Left forelimb (tissue), 1 donor: ENCODE measurements around the gene MTMR4.
"Not testable (repeated sequence)": the region's sequence is repeated elsewhere in the genome, so short reads cannot be mapped to it uniquely, and the experiment has no call there.

Experiments
- DNase-seq: peaks from one replicate; pipeline ENCODE4 v3.0.0-alpha.2; 2018; ENCODE audit warnings: low spot score

Gene MTMR4

GRCh38 chr17:58492238-58493121, 22.0 kb downstream of the MTMR4 start:
- DNase-seq: no peak

DNA sequence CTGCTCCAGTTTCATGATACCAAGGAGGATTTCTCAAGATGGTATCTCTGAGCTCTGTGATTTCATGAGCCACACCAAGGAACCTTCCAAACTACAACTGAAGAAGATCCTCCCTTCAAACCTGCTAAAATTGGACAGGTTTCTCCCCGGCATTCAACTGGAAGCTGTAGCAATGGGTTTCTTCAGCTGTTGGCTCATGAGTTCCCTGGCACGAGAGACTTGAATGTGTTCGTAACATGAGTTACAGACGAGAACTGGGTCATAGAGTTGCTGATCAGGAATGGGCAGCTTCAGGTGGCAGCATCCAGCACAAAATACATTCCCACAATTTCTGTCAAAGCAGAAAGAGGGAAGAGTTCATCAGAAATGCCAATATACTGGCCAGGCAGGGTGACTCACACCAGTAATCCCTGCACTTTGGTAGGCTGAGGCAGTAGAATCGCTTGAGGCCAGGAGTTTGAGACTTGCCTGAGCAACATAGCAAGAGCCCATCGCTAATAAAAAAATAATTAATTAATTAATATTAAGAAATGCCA, 22.9 kb downstream of the MTMR4 start:
- no peak for DNase-seq

DNA sequence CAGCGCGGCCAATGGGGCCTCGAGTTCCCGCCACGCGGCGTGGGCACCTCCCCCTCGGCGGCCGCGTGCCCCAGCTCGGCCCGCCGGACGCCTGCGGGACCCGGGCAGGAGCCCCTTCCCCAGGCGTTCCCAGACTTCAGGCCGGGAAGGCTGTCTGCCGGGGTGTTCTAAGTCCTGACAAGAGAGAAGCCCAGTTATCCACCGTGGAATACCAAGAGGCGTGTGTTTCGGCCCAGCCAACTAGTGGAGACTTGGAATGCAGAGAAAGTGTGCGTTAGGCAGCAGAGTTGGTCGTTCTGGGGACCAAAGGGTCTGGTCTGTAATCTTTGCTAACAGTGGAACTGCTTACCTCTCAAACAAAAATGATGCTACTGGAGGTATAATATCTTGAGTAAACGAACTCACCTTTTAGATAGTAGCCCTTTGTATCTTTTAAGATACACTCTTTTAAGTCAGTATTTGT, 26.0 kb downstream of the MTMR4 start:
- no peak for DNase-seq

DNA sequence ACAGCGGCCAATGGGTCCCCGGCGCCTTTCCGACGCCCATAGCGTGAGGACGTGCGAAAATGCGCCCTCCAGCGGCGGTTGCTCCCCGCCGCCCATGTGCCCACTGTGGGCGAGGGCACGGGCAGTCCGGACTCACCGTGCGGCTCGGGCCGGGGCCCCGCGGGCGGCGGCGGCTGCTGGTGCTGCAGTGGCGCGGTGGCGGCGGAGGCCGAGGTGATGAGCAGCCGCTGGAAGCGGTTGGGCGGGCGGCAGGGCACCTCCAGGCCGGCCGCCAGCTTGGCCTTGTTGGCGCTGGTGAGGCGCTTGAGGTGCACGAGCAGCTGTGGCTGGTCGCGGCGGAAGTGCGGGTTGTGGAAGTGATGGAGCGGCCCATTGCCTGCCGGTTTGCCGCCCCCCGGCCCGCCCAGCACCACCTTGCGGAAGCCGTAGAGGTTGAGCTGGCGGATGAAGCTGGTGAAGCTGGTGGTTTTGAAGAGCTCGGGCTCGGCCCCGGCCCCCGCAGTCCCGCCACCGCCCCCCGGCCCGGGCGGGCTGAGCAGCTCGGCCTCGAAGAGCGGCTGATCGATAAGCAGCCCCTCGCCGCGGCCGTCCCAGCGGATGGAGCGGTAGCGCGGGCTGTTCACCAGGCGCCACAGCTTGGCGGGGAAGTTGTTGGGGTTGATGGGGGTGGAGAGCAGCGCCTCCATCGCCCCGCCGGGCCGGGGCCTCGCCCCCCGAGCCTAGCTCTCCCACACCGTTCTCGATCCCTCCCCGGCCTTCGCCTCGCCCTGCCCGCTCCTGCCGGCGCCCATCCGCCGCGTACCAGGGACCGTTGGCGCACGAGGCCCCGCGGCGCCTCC, 26.6 kb downstream of the MTMR4 start, which contains the start of gene HSF5:
Gene HSF5, minus strand, starts transcription at position 820 of the 839 bp plus-strand sequence. Its CDS starts 134 bp downstream, at position 686.
- DNase-seq: no peak

- DNase-seq: no peak
Observed at GRCh38 chr17:58484600-58484999, 29.8 kb downstream of the MTMR4 start.

- not testable (repeated sequence) for DNase-seq
Observed at GRCh38 chr17:58481798-58482197, 32.6 kb downstream of the MTMR4 start.

DNA sequence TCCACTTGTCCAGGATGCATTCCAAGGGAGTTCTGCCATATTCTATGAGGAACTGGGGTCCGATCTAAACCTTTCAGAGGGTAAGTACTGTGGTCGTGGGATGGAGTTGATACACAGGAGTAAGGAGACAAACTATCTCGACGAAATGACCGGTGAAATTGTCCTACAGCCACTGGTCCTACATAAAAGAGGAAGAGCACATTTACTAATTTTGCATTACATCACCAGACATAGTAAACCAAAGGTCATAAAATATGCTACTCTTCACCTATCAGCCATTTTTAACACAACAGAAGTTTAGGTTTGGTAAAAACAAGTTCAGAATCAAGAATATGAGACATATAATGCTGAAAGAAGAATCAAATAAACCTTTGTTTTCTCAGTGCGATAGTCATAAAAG, 34.3 kb downstream of the MTMR4 start:
- no peak for DNase-seq

DNA sequence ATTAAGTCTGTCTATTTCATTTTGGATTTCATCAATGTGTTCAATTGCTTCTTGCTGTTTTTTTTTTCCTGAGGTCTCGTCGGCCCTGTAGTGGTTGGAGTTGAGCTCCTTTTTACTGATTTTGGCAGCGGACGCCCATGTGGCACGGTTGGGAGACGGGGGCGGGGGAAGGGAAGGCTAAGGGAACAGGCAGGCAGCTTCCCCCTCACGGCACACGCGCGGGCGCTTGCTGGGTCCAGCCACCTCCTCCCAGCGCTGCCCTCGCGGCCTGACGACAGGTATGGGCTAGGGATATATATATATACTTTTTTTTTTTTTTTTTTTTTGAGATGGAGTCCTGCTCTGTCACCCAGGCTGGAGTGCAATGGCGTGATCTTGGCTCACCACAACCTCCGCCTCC, 37.6 kb downstream of the MTMR4 start:
- DNase-seq: no peak

DNA sequence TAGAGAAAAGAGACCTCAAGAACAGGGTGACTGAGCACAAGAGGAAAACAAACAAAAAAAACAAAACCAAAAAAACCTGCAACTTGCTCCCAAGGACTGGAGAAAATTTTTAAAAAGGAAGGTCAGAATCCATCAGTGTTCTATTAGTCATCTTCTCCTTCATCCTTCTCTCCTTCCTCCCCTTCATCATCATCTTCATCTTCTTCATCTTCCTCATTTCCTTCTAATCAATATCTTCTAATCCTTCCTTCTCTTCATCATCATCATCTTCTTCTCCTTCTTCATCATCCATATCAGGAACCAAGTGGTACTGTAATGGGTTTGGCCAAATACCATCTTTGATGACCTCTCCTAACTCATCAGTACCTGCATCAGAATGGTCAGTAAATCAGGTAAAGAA, 38.5 kb downstream of the MTMR4 start:
- DNase-seq: no peak

GRCh38 chr17:58470356-58470755, 44.1 kb downstream of the MTMR4 start:
- DNase-seq: no peak

GRCh38 chr17:58468944-58469343, 45.5 kb downstream of the MTMR4 start:
- no peak for DNase-seq

DNA sequence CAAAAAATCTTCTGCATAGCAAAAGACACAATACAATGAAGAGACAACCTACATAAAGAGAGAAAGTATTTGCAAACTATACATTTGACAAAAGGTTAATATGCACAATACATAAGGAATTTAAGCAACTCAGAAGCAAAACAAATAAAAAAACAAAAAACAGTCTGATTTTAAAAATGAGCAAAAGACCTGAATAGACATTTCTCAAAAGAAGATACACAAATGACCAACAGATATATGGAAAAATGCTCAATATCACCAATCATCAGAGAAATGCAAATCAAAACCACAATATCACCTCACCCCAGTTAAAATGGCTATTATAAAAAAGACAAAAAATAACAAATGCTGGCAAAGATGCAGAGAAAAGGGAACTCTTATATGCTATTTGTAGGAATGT, 58.9 kb downstream of the MTMR4 start:
- no peak for DNase-seq

- DNase-seq: no peak
Observed at GRCh38 chr17:58452738-58453137, 61.7 kb downstream of the MTMR4 start.

GRCh38 chr17:58447039-58447975, 67.1 kb downstream of the MTMR4 start:
- DNase-seq: peak; percentile 66

GRCh38 chr17:58446086-58446485, 68.4 kb downstream of the MTMR4 start:
- no peak for DNase-seq
